ENCODE results near the gene MCOLN2.

DNA sequence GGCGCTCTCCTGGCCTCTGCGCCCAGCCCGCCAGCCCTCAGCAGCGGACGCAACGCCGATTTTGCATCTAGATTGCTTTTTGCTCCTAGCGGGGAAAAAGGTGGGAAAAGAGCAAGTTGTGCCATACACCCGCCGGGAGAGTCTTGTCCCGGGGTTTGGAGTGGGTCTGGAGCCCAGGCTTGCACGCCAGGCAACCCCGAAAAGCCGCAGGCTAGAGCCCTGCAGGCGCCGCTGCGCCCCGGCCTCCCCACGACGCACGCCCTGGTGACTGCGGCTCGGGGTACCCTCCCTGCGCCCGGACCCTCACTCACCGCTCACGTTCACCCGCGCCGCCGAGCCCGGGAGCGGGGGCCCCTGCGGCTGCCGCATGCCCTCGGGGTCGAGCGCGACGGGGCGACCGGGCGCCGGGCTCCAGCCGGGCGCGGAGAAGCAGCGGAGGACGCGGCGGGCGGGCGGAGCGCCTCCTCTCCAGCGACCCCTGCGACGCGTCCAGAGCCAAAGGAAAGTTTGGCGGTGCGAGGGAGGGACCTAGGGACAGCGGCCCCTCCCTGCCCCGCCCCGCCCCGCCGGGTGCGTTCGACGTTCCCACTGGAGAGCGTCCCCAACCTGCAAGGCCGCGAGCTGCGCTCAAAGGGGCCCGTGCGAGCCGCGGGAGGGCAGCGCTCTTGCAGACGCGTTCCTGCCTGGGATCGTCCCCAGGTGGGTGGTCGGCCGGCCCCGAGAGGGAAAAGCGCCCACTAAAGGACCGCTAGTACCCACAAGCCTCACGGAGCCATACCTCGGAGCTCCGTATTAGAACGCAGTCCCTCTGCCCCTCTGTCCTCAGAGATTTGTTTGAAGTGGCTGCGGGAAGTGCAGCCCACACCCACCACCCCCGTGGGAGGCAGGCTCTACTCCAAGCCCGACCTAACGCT, 104.0 kb downstream of the MCOLN2 start, which contains the start of gene LPAR3:
- no peak; the same call in 1 of the 2 replicates for TF ChIP-seq MXI1 (IDR thresholded peaks at IDR 0.05; ENCODE audit: low read depth, low read length)
- TF ChIP-seq, protein P1, sequence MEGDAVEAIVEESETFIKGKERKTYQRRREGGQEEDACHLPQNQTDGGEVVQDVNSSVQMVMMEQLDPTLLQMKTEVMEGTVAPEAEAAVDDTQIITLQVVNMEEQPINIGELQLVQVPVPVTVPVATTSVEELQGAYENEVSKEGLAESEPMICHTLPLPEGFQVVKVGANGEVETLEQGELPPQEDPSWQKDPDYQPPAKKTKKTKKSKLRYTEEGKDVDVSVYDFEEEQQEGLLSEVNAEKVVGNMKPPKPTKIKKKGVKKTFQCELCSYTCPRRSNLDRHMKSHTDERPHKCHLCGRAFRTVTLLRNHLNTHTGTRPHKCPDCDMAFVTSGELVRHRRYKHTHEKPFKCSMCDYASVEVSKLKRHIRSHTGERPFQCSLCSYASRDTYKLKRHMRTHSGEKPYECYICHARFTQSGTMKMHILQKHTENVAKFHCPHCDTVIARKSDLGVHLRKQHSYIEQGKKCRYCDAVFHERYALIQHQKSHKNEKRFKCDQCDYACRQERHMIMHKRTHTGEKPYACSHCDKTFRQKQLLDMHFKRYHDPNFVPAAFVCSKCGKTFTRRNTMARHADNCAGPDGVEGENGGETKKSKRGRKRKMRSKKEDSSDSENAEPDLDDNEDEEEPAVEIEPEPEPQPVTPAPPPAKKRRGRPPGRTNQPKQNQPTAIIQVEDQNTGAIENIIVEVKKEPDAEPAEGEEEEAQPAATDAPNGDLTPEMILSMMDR (IDR thresholded peaks at IDR 0.05): no peak
- TF ChIP-seq YY1 (IDR thresholded peaks at IDR 0.05; ENCODE audit: low read depth): no peak
